Heart left ventricle (tissue), 16 donors: ENCODE data around the gene GNAQ. TPM values are rescaled to one million over a fixed set of nuclear protein-coding genes. Genes with fewer than 3 reads are reported as not detected.

Experiments
- ATAC-seq, 4 donors: fragments of 200-7000 bp; cut with Tn5 transposase; one replicate each; pipeline ENCODE4 v1.9.1; 2020 to 2022; ENCODE audit warnings: moderate library complexity in 4 of 4, mild to moderate bottlenecking in 3 of 4, moderate number of reproducible peaks in 1 of 4
- DNase-seq, 5 donors: peaks; one replicate each; pipeline ENCODE4 v3.0.0-alpha.2; 2020
- H3K27ac ChIP-seq, 12 donors: fragments of 200-600 bp; sonication (generic) in 4 of 12; one replicate each; pipeline versions ENCODE4 v1.5.0 to v1.8.0; 2016 to 2022; ENCODE audit warnings: mild to moderate bottlenecking in 2 of 12
- H3K27me3 ChIP-seq, 9 donors: fragments of 200-600 bp; sonication (generic) in 2 of 9; one replicate each; pipeline versions ENCODE4 v1.5.1 to v1.8.0; 2016 to 2022; ENCODE audit warnings: mild to moderate bottlenecking in 3 of 9
- H3K36me3 ChIP-seq, 9 donors: fragments of 200-600 bp; sonication (generic) in 2 of 9; one replicate each; pipeline versions ENCODE4 v1.5.0 to v1.8.0; 2018 to 2022; ENCODE audit warnings: mild to moderate bottlenecking in 2 of 9
- H3K4me1 ChIP-seq, 12 donors: fragments of 200-600 bp; sonication (generic) in 4 of 12; one replicate each; pipeline versions ENCODE4 v1.5.0 to v1.8.0; 2016 to 2022; ENCODE audit warnings: mild to moderate bottlenecking in 3 of 12
- H3K4me3 ChIP-seq, 12 donors: fragments of 200-600 bp; sonication (generic) in 4 of 12; one replicate each; pipeline versions ENCODE4 v1.5.0 to v1.8.0; 2017 to 2022; ENCODE audit warnings: mild to moderate bottlenecking in 9 of 12, moderate library complexity in 4 of 12
- H3K9me3 ChIP-seq, 12 donors: fragments of 200-600 bp; sonication (generic) in 4 of 12; one replicate each; pipeline versions ENCODE4 v1.5.0 to v1.8.0; 2016 to 2022; ENCODE audit warnings: mild to moderate bottlenecking in 1 of 12
- CTCF ChIP-seq, 12 donors: fragments of 200-600 bp; sonication (generic) in 4 of 12; IDR thresholded peaks; one replicate each; pipeline versions ENCODE4 v1.5.0 to v1.8.0; 2018 to 2022; ENCODE audit warnings: antibody characterized with exemption in 12 of 12, mild to moderate bottlenecking in 5 of 12
- POLR2A ChIP-seq, 2 donors: fragments of 450-650 bp; IDR thresholded peaks; one replicate each; pipeline ENCODE4 v1.6.1; 2017; ENCODE audit warnings: antibody characterized with exemption in 2 of 2, mild to moderate bottlenecking in 2 of 2, moderate library complexity in 2 of 2
- WGBS, 4 donors: extraction: QIAGEN DNeasy Blood & Tissue Kit in 2 of 4; methylation state at CpG; one replicate each; pipeline versions ENCODE4 v1.1.5 to v1.1.7; 2013 to 2018; 5-methylcytosine and 5-hydroxymethylcytosine counted together
- intact Hi-C, 10 donors: fragments of 100-400 bp; cut with DNase I; formaldehyde crosslinking; loops; one replicate each; pipeline versions ENCODE4 v1.11.1 to v1.14.2; 2022
- polyA plus RNA-seq, 2 donors: library from polyadenylated mRNA; stranded (reverse); fragments of 200-250 nt; gene quantifications; one replicate each; pipeline ENCODE4 v1.2.3, GENCODE V29; 2013
- total RNA-seq, 9 donors: library from RNA; depleted of rRNA in 2 of 9; stranded (reverse); fragments of >200 nt in 2 of 9; fragmentation: NEBNext Ultra II Directional in 3 of 9; extraction: Animal tissue kit (Norgen Biotek cat#: 25700) in 3 of 9; gene quantifications; one replicate each; pipeline versions ENCODE4 v1.1.0 to v1.2.4, GENCODE V29; 2016 to 2023
- donor health status: ischemic (EF 13 %, LVEDD 7.1; RV severe dilation, severe dysfunction).
- donor health status: healthy with polysubstance abuse.
- donor health status: DM: no; HTN: yes; CAD: no.
- donor health status: DM: no; HTN: no; CAD: no.
- donor health status: ischemic (EF 25% LVEDD 6.9; RV normal size, moderate dysfunction).
- donor health status: ischemic (EF 25% LVEDD 5.7; RV mildly dilated, moderate dysfunction).
- donor health status: healthy.
- donor health status: DM: yes; HTN: yes; CAD: no.
- donor health status: ischemic (EF 35%, LVEDD 5.7; RV mildly dilated, moderate dysfunction).
- donor health status: nonischemic (EF 11% LVEDD 7.7; RV severe dilation, severe dysfunction).
- donor health status: DM: yes; HTN: yes; CAD: no.
- donor health status: PGD.
- donor health status: ischemic (EF 29% LVEDD 5.4; RV normal size, mild dysfunction).
- donor health status: nonischemic (EF 23%, LVEDD 6.1; RV moderate dilation, normal function).

Gene GNAQ
- total and polyA plus RNA-seq, 11 donors, result 4.8 to 34.1 (median 11.3) TPM

GRCh38 chr9:77826621-77827020 is 205.0 kb downstream of the GNAQ start:
- ATAC-seq (no peak), DNase-seq (no peak)
- Histone ChIP-seq H3K27ac (no peak overlapping the region), H3K27me3 (no peaks in the 10 kb centered on the region), H3K4me1 (peaks cover 0 to 56% (median 12%) of the 10 kb centered on the region in 12 donors), H3K4me3 (no peak overlapping the region), H3K9me3 (no peaks in the 10 kb centered on the region), H3K36me3 (no peaks in the 10 kb centered on the region)
- intact Hi-C loops, result no loop called here
- TF ChIP-seq CTCF (IDR thresholded peaks at IDR 0.05), result no peak
- no peak for TF ChIP-seq POLR2A (IDR thresholded peaks at IDR 0.05)
- 79 to 85% (median 83%) methylated on average over 5 of the region's 5 CpGs for WGBS, 4 donors

- ATAC-seq (no peak), DNase-seq (no peak)
- intact Hi-C loops, result no loop called here
- H3K4me3 ChIP-seq, result no peak overlapping the region
- H3K9me3 ChIP-seq, result no peaks in the 10 kb centered on the region
- H3K27ac ChIP-seq, result no peak overlapping the region
- no peaks in the 10 kb centered on the region for H3K36me3 ChIP-seq
- TF ChIP-seq CTCF (IDR thresholded peaks at IDR 0.05), result no peak
- TF ChIP-seq POLR2A (IDR thresholded peaks at IDR 0.05), result no peak
- H3K4me1 ChIP-seq, result peaks cover 0 to 50% (median 12%) of the 10 kb centered on the region in 12 donors
- 84 to 89% (median 85%) methylated on average over 2 of the region's 2 CpGs for WGBS, 4 donors
- H3K27me3 ChIP-seq, result no peaks in the 10 kb centered on the region
These were observed 205.5 kb downstream of the GNAQ start for GRCh38 chr9:77826116-77826515.

GRCh38 chr9:77825361-77825760 is 206.2 kb downstream of the GNAQ start:
- ATAC-seq, result no peak
- DNase-seq, result no peak
- intact Hi-C loops, result no loop called here
- Histone ChIP-seq H3K36me3 (no peaks in the 10 kb centered on the region), H3K4me3 (no peak overlapping the region), H3K9me3 (no peaks in the 10 kb centered on the region), H3K27me3 (no peaks in the 10 kb centered on the region), H3K4me1 (peaks cover 0 to 50% (median 12%) of the 10 kb centered on the region in 12 donors), H3K27ac (no peak overlapping the region)
- 96 to 99% (median 97%) methylated on average over 4 of the region's 4 CpGs for WGBS, 4 donors
- TF ChIP-seq CTCF (IDR thresholded peaks at IDR 0.05) (no peak), POLR2A (IDR thresholded peaks at IDR 0.05) (no peak)

GRCh38 chr9:77820293-77820954 is 211.2 kb downstream of the GNAQ start:
- H3K36me3 ChIP-seq, result peaks cover 0 to 2% (median 0%) of the 10 kb centered on the region in 9 donors
- H3K4me3 ChIP-seq, result no peak overlapping the region
- H3K27me3 ChIP-seq, result no peaks in the 10 kb centered on the region
- TF ChIP-seq POLR2A (IDR thresholded peaks at IDR 0.05) (no peak), CTCF (IDR thresholded peaks at IDR 0.05) (no peak)
- peaks cover 0 to 32% (median 13%) of the 10 kb centered on the region in 12 donors for H3K4me1 ChIP-seq
- ATAC-seq (peak in 1 of 4 donors; percentile 47), DNase-seq (no peak)
- intact Hi-C loops, result no loop called here
- 73 to 83% (median 79%) methylated on average over 3 of the region's 3 CpGs for WGBS, 4 donors
- no peaks in the 10 kb centered on the region for H3K9me3 ChIP-seq
- peak overlapping the region in 3 of 12 donors; percentile 4 to 38 (median 35) for H3K27ac ChIP-seq
